KMS-11 (cell line): ENCODE data around the gene RPS6KA2.

ENCODE experiments used
- H2AFZ ChIP-seq: fragments of 200-600 bp; sonication (generic); 2 replicates; pipeline ENCODE4 v1.6.1; 2016; ENCODE audit warnings: antibody characterized with exemption, mixed run types, low read depth
- H3K27ac ChIP-seq: fragments of 200-600 bp; sonication (generic); 2 replicates; pipeline ENCODE4 v1.6.1; 2016; ENCODE audit warnings: mild to moderate bottlenecking, mixed run types
- H3K27me3 ChIP-seq: fragments of 200-600 bp; sonication (generic); 2 replicates; pipeline ENCODE4 v1.6.1; 2017; ENCODE audit warnings: mild to moderate bottlenecking, low read depth, mixed run types, moderate library complexity; ENCODE audit not compliant: insufficient read depth
- H3K36me3 ChIP-seq: fragments of 200-600 bp; sonication (generic); 2 replicates; pipeline ENCODE4 v1.6.1; 2017; ENCODE audit warnings: mild to moderate bottlenecking, mixed run types; ENCODE audit not compliant: insufficient read depth
- H3K4me1 ChIP-seq: fragments of 200-600 bp; sonication (generic); 2 replicates; pipeline ENCODE4 v1.6.1; 2016; ENCODE audit warnings: mild to moderate bottlenecking, low read depth, mixed run types; ENCODE audit not compliant: poor library complexity, severe bottlenecking
- H3K4me2 ChIP-seq: fragments of 200-600 bp; sonication (generic); 2 replicates; pipeline ENCODE4 v1.7.0; 2016; ENCODE audit warnings: mild to moderate bottlenecking, mixed run types
- H3K4me3 ChIP-seq: fragments of 200-600 bp; sonication (generic); IDR thresholded peaks from 2 replicates; pipeline ENCODE4 v1.6.1; 2017; ENCODE audit warnings: low read depth, low read length, mixed read lengths; ENCODE audit not compliant: insufficient read depth
- H3K79me2 ChIP-seq: fragments of 200-600 bp; sonication (generic); 2 replicates; pipeline ENCODE4 v1.6.1; 2016; ENCODE audit warnings: low read depth, mixed run types; ENCODE audit not compliant: insufficient read depth
- H3K9ac ChIP-seq: fragments of 200-600 bp; sonication (generic); 2 replicates; pipeline ENCODE4 v1.6.1; 2016; ENCODE audit warnings: mild to moderate bottlenecking, mixed run types
- H4K20me1 ChIP-seq: fragments of 200-600 bp; sonication (generic); 2 replicates; pipeline ENCODE4 v1.6.1; 2016; ENCODE audit warnings: mild to moderate bottlenecking, mixed run types; ENCODE audit not compliant: insufficient read depth
- CTCF ChIP-seq: fragments of 200-600 bp; sonication (generic); conservative IDR thresholded peaks from 2 replicates; pipeline ENCODE4 v1.6.1; 2017; ENCODE audit warnings: low read depth, mild to moderate bottlenecking, antibody characterized with exemption, low read length, moderate library complexity, mixed read lengths

The RPS6KA2 gene

GRCh38 chr6:166655713-166656229, 28.7 kb upstream of the RPS6KA2 start:
- H3K79me2 ChIP-seq = no peaks in the 10 kb centered on the region
- no peak overlapping the region for H3K4me2 ChIP-seq
- no peak overlapping the region for H3K4me3 ChIP-seq
- H3K27ac ChIP-seq = no peak overlapping the region
- no peaks in the 10 kb centered on the region for H4K20me1 ChIP-seq
- H3K27me3 ChIP-seq = no peaks in the 10 kb centered on the region
- H3K36me3 ChIP-seq = no peaks in the 10 kb centered on the region
- no peak for TF ChIP-seq CTCF
- no peak overlapping the region for H3K9ac ChIP-seq
- H3K4me1 ChIP-seq = no peaks in the 10 kb centered on the region
- H2AFZ ChIP-seq = no peak overlapping the region

GRCh38 chr6:166655251-166655650, 28.2 kb upstream of the RPS6KA2 start:
- no peak overlapping the region for H3K9ac ChIP-seq
- no peak for TF ChIP-seq CTCF
- H3K4me3 ChIP-seq = no peak overlapping the region
- H3K36me3 ChIP-seq = no peaks in the 10 kb centered on the region
- H4K20me1 ChIP-seq = no peaks in the 10 kb centered on the region
- no peak overlapping the region for H3K27ac ChIP-seq
- H3K4me2 ChIP-seq = no peak overlapping the region
- no peaks in the 10 kb centered on the region for H3K4me1 ChIP-seq
- H3K27me3 ChIP-seq = no peaks in the 10 kb centered on the region
- no peaks in the 10 kb centered on the region for H3K79me2 ChIP-seq
- no peak overlapping the region for H2AFZ ChIP-seq

GRCh38 chr6:166654573-166654972, 27.5 kb upstream of the RPS6KA2 start:
- no peak overlapping the region for H3K4me3 ChIP-seq
- no peaks in the 10 kb centered on the region for H3K4me1 ChIP-seq
- no peaks in the 10 kb centered on the region for H3K27me3 ChIP-seq

GRCh38 chr6:166653639-166653941, 26.5 kb upstream of the RPS6KA2 start:
- Histone ChIP-seq H3K9ac (no peak overlapping the region), H3K4me2 (no peak overlapping the region), H3K27me3 (no peaks in the 10 kb centered on the region), H3K4me1 (no peaks in the 10 kb centered on the region), H3K27ac (no peak overlapping the region), H3K79me2 (no peaks in the 10 kb centered on the region), H2AFZ (no peak overlapping the region), H4K20me1 (no peaks in the 10 kb centered on the region), H3K4me3 (no peak overlapping the region), H3K36me3 (no peaks in the 10 kb centered on the region)
- TF ChIP-seq CTCF = no peak

More at GRCh38 chr6:166654573-166654972, 27.5 kb upstream of the RPS6KA2 start:
- Histone ChIP-seq H2AFZ (no peak overlapping the region), H3K4me2 (no peak overlapping the region), H3K79me2 (no peaks in the 10 kb centered on the region), H3K36me3 (no peaks in the 10 kb centered on the region), H3K9ac (no peak overlapping the region), H3K27ac (no peak overlapping the region), H4K20me1 (no peaks in the 10 kb centered on the region)
- no peak for TF ChIP-seq CTCF
